Right lobe of liver (tissue), 6 donors: ENCODE data around the gene ZNF286A. TPM values are rescaled to one million over a fixed set of nuclear protein-coding genes. Genes with fewer than 3 reads are reported as not detected.
"Not testable (repeated sequence)": the region's sequence is repeated elsewhere in the genome, so short reads cannot be mapped to it uniquely, and the experiment has no call there.

Source experiments
- ATAC-seq, 4 donors: fragments of 200-7000 bp; cut with Tn5 transposase; one replicate each; pipeline ENCODE4 v1.9.1; 2020; ENCODE audit warnings: mild to moderate bottlenecking in 4 of 4, moderate library complexity in 4 of 4
- DNase-seq, 3 donors: peaks; one replicate each; pipeline ENCODE4 v3.0.0-alpha.2; 2020
- H3K27ac ChIP-seq, 3 donors: fragments of 200-600 bp; one replicate each; pipeline ENCODE4 v1.8.0; 2022
- H3K27me3 ChIP-seq, 2 donors: fragments of 200-600 bp; one replicate each; pipeline ENCODE4 v1.8.0; 2022
- H3K36me3 ChIP-seq, 4 donors: fragments of 200-600 bp; sonication (generic) in 1 of 4; one replicate each; pipeline versions ENCODE4 v1.5.1 to v1.8.0; 2017 to 2022; ENCODE audit warnings: control low read depth in 1 of 4
- H3K4me1 ChIP-seq, 4 donors: fragments of 200-600 bp; sonication (generic) in 1 of 4; one replicate each; pipeline versions ENCODE4 v1.5.1 to v1.8.0; 2017 to 2022; ENCODE audit warnings: control low read depth in 1 of 4
- H3K4me3 ChIP-seq, 3 donors: fragments of 200-600 bp; one replicate each; pipeline ENCODE4 v1.8.0; 2022
- H3K9me3 ChIP-seq, 4 donors: fragments of 200-600 bp; sonication (generic) in 1 of 4; one replicate each; pipeline versions ENCODE4 v1.5.1 to v1.8.0; 2017 to 2022; ENCODE audit warnings: control low read depth in 1 of 4
- POLR2A ChIP-seq: fragments of 450-650 bp; IDR thresholded peaks from one replicate; pipeline ENCODE4 v1.6.1; 2017; ENCODE audit warnings: antibody characterized with exemption, mild to moderate bottlenecking
- WGBS: methylation state at CpG from one replicate; pipeline ENCODE4 v1.1.6; 2018; ENCODE audit warnings: low coverage, low lambda C conversion rate; ENCODE audit not compliant: insufficient coverage; ENCODE audit errors: missing lambda C conversion rate; 5-methylcytosine and 5-hydroxymethylcytosine counted together
- intact Hi-C, 2 donors: fragments of 100-400 bp; cut with DNase I; formaldehyde crosslinking; loops; one replicate each; pipeline versions ENCODE4 v1.11.2 to v1.14.1; 2022
- small RNA-seq, 2 experiments: library from RNA; depleted of rRNA; stranded (forward); fragments of <200 nt; gene quantifications; one replicate each; pipeline ENCODE3, GENCODE V24; 2016
- total RNA-seq, 6 experiments: library from RNA; depleted of rRNA in 2 of 6; stranded (reverse); fragments of >200 nt in 2 of 6; fragmentation: NEBNext Ultra II Directional in 3 of 6; extraction: Animal tissue kit (Norgen Biotek cat#: 25700) in 3 of 6; gene quantifications; one replicate each; pipeline versions ENCODE4 v1.1.0 to v1.2.4, GENCODE V29; 2016 to 2023
- TF ChIP-seq, protein P1 (sequence below), 4 donors: fragments of 200-600 bp in 3 of 4; fragments of 450-650 bp in 1 of 4; IDR thresholded peaks; one replicate each; pipeline versions ENCODE4 v1.5.1 to v1.8.0; 2016 to 2022; ENCODE audit warnings: antibody characterized with exemption in 4 of 4, mild to moderate bottlenecking in 2 of 4
- donor health status: DM: no; HTN: yes; CAD: no.
- donor health status: DM: no; HTN: no; CAD: no.
- donor health status: DM: no; HTN: no; CAD: no.
- donor health status: DM: no; HTN: yes; CAD: no.
- donor health status: DM: no; HTN: yes; CAD: no.

ZNF286A gene
- total RNA-seq, 6 experiments from 2014 or later: 2.9 to 8.4 (median 4.3) TPM

- WGBS: 50% methylated on average over 2 of the region's 2 CpGs
- no peak overlapping the region for H3K27ac ChIP-seq
- no peak for TF ChIP-seq POLR2A
- TF ChIP-seq, protein P1, sequence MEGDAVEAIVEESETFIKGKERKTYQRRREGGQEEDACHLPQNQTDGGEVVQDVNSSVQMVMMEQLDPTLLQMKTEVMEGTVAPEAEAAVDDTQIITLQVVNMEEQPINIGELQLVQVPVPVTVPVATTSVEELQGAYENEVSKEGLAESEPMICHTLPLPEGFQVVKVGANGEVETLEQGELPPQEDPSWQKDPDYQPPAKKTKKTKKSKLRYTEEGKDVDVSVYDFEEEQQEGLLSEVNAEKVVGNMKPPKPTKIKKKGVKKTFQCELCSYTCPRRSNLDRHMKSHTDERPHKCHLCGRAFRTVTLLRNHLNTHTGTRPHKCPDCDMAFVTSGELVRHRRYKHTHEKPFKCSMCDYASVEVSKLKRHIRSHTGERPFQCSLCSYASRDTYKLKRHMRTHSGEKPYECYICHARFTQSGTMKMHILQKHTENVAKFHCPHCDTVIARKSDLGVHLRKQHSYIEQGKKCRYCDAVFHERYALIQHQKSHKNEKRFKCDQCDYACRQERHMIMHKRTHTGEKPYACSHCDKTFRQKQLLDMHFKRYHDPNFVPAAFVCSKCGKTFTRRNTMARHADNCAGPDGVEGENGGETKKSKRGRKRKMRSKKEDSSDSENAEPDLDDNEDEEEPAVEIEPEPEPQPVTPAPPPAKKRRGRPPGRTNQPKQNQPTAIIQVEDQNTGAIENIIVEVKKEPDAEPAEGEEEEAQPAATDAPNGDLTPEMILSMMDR (IDR thresholded peaks at IDR 0.05): no peak
- no peak overlapping the region for H3K4me3 ChIP-seq
- intact Hi-C loops: no loop called here
- peak in 1 of 3 donors; percentile 28 for DNase-seq
- no peaks in the 10 kb centered on the region for H3K9me3 ChIP-seq
- no peaks in the 10 kb centered on the region for H3K4me1 ChIP-seq
- H3K36me3 ChIP-seq: no peaks in the 10 kb centered on the region
- no peak for ATAC-seq
- H3K27me3 ChIP-seq: no peaks in the 10 kb centered on the region
Observed at GRCh38 chr17:15744885-15745284, 45.3 kb downstream of the ZNF286A start.

GRCh38 chr17:15749403-15749802, 49.9 kb downstream of the ZNF286A start:
- ATAC-seq, H3K27ac ChIP-seq, intact Hi-C loops, H3K4me3 ChIP-seq, H3K27me3 ChIP-seq, H3K9me3 ChIP-seq, H3K4me1 ChIP-seq, H3K36me3 ChIP-seq: not testable (repeated sequence)
- no CpG with 5 or more reads among the region's 36 CpGs for WGBS
- DNase-seq: peak in 1 of 3 donors; percentile 21

- DNase-seq, H3K27ac ChIP-seq, H3K27me3 ChIP-seq, H3K9me3 ChIP-seq, H3K4me3 ChIP-seq, H3K36me3 ChIP-seq, H3K4me1 ChIP-seq, intact Hi-C loops: not testable (repeated sequence)
- peak in 1 of 4 donors; percentile 22 for ATAC-seq
- WGBS: no CpG with 5 or more reads among the region's 14 CpGs
Observed at GRCh38 chr17:15768865-15769533, 69.4 kb downstream of the ZNF286A start.

Small RNA genes within 50 kb of the gene (small RNA-seq; reads per million reads assigned to genes)
- 0 reads per million in 2 experiments for gene ZNF29P

Other genes starting within 250 kb of the ZNF286A start
- gene CDRT4, start 232.1 kb upstream of the ZNF286A start, total RNA-seq: 1 to 10 TPM in 3 of 6 experiments, under 1 TPM in 3; 0.43 to 3.3 (median 1.3) TPM
- 1 to 10 TPM; 3.5 to 6.5 (median 4.7) TPM for gene TVP23C, start 136.3 kb upstream of the ZNF286A start, total RNA-seq
- gene FBXW10B, start 80.0 kb upstream of the ZNF286A start, total RNA-seq: 1 to 10 TPM in 2 of 6 experiments, under 1 TPM in 2, not detected in 2; 0.44 to 1.3 (median 0.94) TPM
- gene TRIM16, start 15.4 kb upstream of the ZNF286A start, total RNA-seq: 1 to 10 TPM; 2.9 to 6.3 (median 5.0) TPM
- not detected for gene TBC1D26, start 32.5 kb downstream of the ZNF286A start, total RNA-seq
- gene ADORA2B, start 245.4 kb downstream of the ZNF286A start, total RNA-seq: under 1 TPM in 5 of 6 experiments, not detected in 1; 0.16 to 0.62 (median 0.37) TPM